Measurements from ENCODE around the gene BAHD1.

BAHD1 gene

GRCh38 chr15:40471808-40472150, 31.0 kb downstream of the BAHD1 start:
- peak in 1 of 2 experiments; percentile 38 for DNase-seq (ENCODE audit: low read depth in 1 of 2, low spot score in 1 of 2)
- no peak for TF ChIP-seq POLR2AphosphoS5 (IDR thresholded peaks at IDR 0.05; ENCODE audit: low read depth)
- no peak for TF ChIP-seq SPI1 (IDR thresholded peaks at IDR 0.05; ENCODE audit: borderline replicate concordance, low read depth)
- TF ChIP-seq REST (IDR thresholded peaks at IDR 0.05; ENCODE audit: insufficient replicate concordance, low read depth), result no peak
- TF ChIP-seq GABPA (IDR thresholded peaks at IDR 0.05; ENCODE audit: low read depth), result no peak
- TF ChIP-seq CTCF (IDR thresholded peaks at IDR 0.05; ENCODE audit: insufficient read depth, low read length), result no peak
- H3K4me3 ChIP-seq (replicated peaks; ENCODE audit: insufficient read depth, low read length), result peak overlapping the region; percentile 54
- H3K27ac ChIP-seq (replicated peaks), result no peak overlapping the region
- H3K27me3 ChIP-seq (ENCODE audit: insufficient read depth, poor library complexity, severe bottlenecking), result no peaks in the 10 kb centered on the region

- Histone ChIP-seq H3K27me3 (ENCODE audit: insufficient read depth, poor library complexity, severe bottlenecking) (no peaks in the 10 kb centered on the region), H3K4me3 (replicated peaks; ENCODE audit: insufficient read depth, low read length) (no peak overlapping the region), H3K27ac (replicated peaks) (no peak overlapping the region)
- no peak for DNase-seq (ENCODE audit: low read depth in 1 of 2, low spot score in 1 of 2)
- no peak for TF ChIP-seq POLR2AphosphoS5 (IDR thresholded peaks at IDR 0.05; ENCODE audit: low read depth)
- TF ChIP-seq GABPA (IDR thresholded peaks at IDR 0.05; ENCODE audit: low read depth), result no peak
- no peak for TF ChIP-seq SPI1 (IDR thresholded peaks at IDR 0.05; ENCODE audit: borderline replicate concordance, low read depth)
- no peak for TF ChIP-seq REST (IDR thresholded peaks at IDR 0.05; ENCODE audit: insufficient replicate concordance, low read depth)
- TF ChIP-seq CTCF (IDR thresholded peaks at IDR 0.05; ENCODE audit: insufficient read depth, low read length), result no peak
Measured at GRCh38 chr15:40472171-40472727, 31.5 kb downstream of the BAHD1 start.

DNA sequence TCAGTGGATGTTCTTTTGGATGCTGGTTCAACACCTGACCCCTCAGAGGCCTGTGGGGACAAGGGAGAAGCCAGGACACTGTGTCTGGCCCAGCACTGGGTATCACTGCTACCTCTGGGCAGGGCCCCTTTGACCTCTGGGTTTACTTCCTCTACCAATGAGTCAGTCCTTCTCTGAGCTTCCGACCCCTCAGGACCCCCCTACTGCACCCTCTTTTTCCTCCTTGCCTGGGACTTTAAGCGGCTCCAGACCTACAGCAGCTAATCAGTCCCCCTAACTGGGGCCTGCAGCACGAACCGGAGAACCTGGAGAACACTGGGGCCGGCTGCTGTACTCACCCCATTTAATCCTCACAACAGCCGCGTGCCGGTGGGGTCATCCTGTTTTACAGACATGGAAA, 33.8 kb downstream of the BAHD1 start:
- no peak for DNase-seq (ENCODE audit: low read depth in 1 of 2, low spot score in 1 of 2)
- peaks cover 2% of the 10 kb centered on the region for H3K27me3 ChIP-seq (ENCODE audit: insufficient read depth, poor library complexity, severe bottlenecking)

More for the DNA sequence above, 33.8 kb downstream of the BAHD1 start:
- Histone ChIP-seq H3K27ac (replicated peaks) (no peak overlapping the region), H3K4me3 (replicated peaks; ENCODE audit: insufficient read depth, low read length) (no peak overlapping the region)
- TF ChIP-seq REST (IDR thresholded peaks at IDR 0.05; ENCODE audit: insufficient replicate concordance, low read depth) (no peak), CTCF (IDR thresholded peaks at IDR 0.05; ENCODE audit: insufficient read depth, low read length) (no peak), SPI1 (IDR thresholded peaks at IDR 0.05; ENCODE audit: borderline replicate concordance, low read depth) (no peak), POLR2AphosphoS5 (IDR thresholded peaks at IDR 0.05; ENCODE audit: low read depth) (no peak), GABPA (IDR thresholded peaks at IDR 0.05; ENCODE audit: low read depth) (no peak)
